B cell (primary cell): ENCODE measurements around the gene RPAP3.

Experiments used
- CTCF ChIP-seq: fragments of 200-600 bp; IDR thresholded peaks from one replicate; pipeline ENCODE4 v1.8.0; 2022; ENCODE audit warnings: antibody characterized with exemption, mild to moderate bottlenecking
- EZH2 ChIP-seq: IDR thresholded peaks from 2 replicates; pipeline ENCODE4 v1.6.1; 2012; ENCODE audit warnings: borderline replicate concordance, low read depth, mild to moderate bottlenecking, moderate library complexity, low read length; ENCODE audit not compliant: insufficient read depth, poor library complexity, severe bottlenecking

- TF ChIP-seq EZH2 (no peak), CTCF (no peak)
These were observed 3.8 kb upstream of the RPAP3 start for GRCh38 chr12:47709671-47710070.
